Measurements from ENCODE around the gene GPR180. TPM values are rescaled to one million over a fixed set of nuclear protein-coding genes. Genes with fewer than 3 reads are reported as not detected.

GPR180 gene
- total RNA-seq, 1 donor from 2014 or later, result 6.6 TPM

DNA sequence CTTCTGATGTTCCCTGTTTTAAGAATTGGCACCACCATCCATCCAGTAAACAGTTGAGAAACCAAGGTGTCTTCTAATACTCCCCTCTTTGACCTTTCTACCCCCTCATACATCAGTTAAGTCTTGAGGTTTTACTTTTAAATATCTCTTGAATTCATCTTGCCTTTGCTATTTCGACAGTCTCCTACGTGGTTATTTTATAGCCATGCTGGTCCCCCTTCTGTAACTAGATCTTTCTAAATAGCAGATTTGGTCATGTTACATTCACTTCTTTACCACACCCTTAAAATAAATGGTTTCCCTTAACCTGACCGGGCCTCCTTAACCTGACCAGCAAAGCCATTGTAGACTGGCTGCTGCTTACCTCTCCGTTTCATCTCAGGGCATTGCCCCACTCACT, 5.4 kb downstream of the GPR180 start:
- DNase-seq (ENCODE audit: low read depth, low spot score), result no peak
- Mint-ChIP-seq H3K9me3 (no peaks in the 10 kb centered on the region), H3K27me3 (ENCODE audit: low read depth) (no peaks in the 10 kb centered on the region), H3K4me3 (no peak overlapping the region), H3K36me3 (ENCODE audit: low read depth) (peaks cover 11% of the 10 kb centered on the region), H3K4me1 (peaks cover 15% of the 10 kb centered on the region), H3K27ac (ENCODE audit: unreplicated experiment) (no peak overlapping the region)
- TF ChIP-seq, protein P1, sequence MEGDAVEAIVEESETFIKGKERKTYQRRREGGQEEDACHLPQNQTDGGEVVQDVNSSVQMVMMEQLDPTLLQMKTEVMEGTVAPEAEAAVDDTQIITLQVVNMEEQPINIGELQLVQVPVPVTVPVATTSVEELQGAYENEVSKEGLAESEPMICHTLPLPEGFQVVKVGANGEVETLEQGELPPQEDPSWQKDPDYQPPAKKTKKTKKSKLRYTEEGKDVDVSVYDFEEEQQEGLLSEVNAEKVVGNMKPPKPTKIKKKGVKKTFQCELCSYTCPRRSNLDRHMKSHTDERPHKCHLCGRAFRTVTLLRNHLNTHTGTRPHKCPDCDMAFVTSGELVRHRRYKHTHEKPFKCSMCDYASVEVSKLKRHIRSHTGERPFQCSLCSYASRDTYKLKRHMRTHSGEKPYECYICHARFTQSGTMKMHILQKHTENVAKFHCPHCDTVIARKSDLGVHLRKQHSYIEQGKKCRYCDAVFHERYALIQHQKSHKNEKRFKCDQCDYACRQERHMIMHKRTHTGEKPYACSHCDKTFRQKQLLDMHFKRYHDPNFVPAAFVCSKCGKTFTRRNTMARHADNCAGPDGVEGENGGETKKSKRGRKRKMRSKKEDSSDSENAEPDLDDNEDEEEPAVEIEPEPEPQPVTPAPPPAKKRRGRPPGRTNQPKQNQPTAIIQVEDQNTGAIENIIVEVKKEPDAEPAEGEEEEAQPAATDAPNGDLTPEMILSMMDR (conservative IDR thresholded peaks at IDR 0.05), result no peak

DNA sequence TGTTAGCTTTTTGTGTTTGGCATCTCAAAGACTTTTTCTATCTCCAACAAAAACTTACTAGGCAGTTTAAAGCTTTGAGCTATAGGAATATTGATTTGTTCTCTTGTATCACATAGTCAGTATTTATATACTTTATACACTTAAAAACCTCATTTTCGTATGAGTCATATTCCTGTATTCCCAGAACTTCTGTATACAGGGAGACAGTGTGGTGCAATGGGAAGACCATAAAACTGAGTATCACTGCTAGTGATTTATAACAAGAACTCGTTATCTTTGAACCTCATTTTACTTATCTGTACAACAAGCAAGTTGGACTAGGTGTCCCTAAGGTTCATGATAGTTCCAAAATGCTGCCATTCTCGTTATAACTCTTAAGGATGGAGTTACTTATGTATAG, 6.3 kb downstream of the GPR180 start:
- H3K27ac Mint-ChIP-seq (ENCODE audit: unreplicated experiment), result no peak overlapping the region
- DNase-seq (ENCODE audit: low read depth, low spot score), result no peak
- TF ChIP-seq, protein P1 (conservative IDR thresholded peaks at IDR 0.05), result no peak
- peaks cover 11% of the 10 kb centered on the region for H3K36me3 Mint-ChIP-seq (ENCODE audit: low read depth)
- H3K9me3 Mint-ChIP-seq, result no peaks in the 10 kb centered on the region
- no peak overlapping the region for H3K4me3 Mint-ChIP-seq
- peaks cover 7% of the 10 kb centered on the region for H3K4me1 Mint-ChIP-seq
- H3K27me3 Mint-ChIP-seq (ENCODE audit: low read depth), result no peaks in the 10 kb centered on the region

GRCh38 chr13:94608586-94608985, 6.9 kb downstream of the GPR180 start:
- Mint-ChIP-seq H3K4me3 (no peak overlapping the region), H3K4me1 (peaks cover 3% of the 10 kb centered on the region), H3K27me3 (ENCODE audit: low read depth) (no peaks in the 10 kb centered on the region), H3K9me3 (no peaks in the 10 kb centered on the region), H3K36me3 (ENCODE audit: low read depth) (peaks cover 11% of the 10 kb centered on the region), H3K27ac (ENCODE audit: unreplicated experiment) (no peak overlapping the region)
- no peak for DNase-seq (ENCODE audit: low read depth, low spot score)
- TF ChIP-seq, protein P1 (conservative IDR thresholded peaks at IDR 0.05), result no peak

DNA sequence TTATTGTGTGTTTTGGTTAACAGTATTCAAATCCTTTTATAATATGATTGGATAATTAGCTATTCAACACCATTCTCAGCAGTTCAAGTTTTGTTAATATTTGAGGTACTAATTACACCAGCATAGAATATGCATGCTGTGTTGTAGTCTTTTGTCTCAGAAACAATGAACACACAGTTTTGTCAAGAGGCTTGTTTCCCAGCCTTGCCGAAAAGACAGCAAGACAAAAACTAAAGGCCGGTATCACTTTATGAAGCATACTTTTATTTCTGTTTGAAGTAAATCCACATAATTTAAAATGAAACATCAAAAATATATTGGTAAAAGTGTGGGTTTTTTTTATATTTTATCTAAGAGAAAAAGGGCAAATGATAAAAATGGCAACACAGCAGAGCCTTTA, 7.5 kb downstream of the GPR180 start:
- TF ChIP-seq, protein P1 (conservative IDR thresholded peaks at IDR 0.05), result no peak
- Mint-ChIP-seq H3K36me3 (ENCODE audit: low read depth) (peaks cover 11% of the 10 kb centered on the region), H3K4me3 (no peak overlapping the region), H3K4me1 (peaks cover 3% of the 10 kb centered on the region), H3K27me3 (ENCODE audit: low read depth) (no peaks in the 10 kb centered on the region), H3K27ac (ENCODE audit: unreplicated experiment) (no peak overlapping the region), H3K9me3 (no peaks in the 10 kb centered on the region)
- no peak for DNase-seq (ENCODE audit: low read depth, low spot score)

DNA sequence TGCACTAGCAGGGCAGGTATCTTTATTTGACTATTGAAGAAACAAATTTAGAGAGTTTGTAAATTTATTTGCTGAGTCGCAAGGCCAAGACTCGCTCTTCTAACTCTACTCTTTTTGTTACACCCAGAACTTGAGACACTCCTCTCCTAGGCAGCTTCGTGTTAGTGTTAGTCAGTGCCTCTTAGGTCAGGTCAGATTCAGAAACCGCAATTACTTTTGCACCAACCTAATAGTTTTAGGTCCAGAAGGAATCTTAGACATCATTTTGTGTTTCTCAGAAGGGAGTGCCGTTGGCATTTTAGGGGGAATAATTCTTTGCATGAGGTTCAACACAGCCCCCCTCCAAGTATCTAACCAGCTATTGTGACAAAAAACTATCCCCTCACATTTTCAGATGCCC, 8.8 kb downstream of the GPR180 start:
- Mint-ChIP-seq H3K4me3 (no peak overlapping the region), H3K27me3 (ENCODE audit: low read depth) (no peaks in the 10 kb centered on the region), H3K4me1 (no peaks in the 10 kb centered on the region), H3K27ac (ENCODE audit: unreplicated experiment) (no peak overlapping the region), H3K9me3 (no peaks in the 10 kb centered on the region), H3K36me3 (ENCODE audit: low read depth) (peaks cover 14% of the 10 kb centered on the region)
- DNase-seq (ENCODE audit: low read depth, low spot score), result no peak
- TF ChIP-seq, protein P1 (conservative IDR thresholded peaks at IDR 0.05), result no peak

GRCh38 chr13:94612050-94612449, 10.4 kb downstream of the GPR180 start:
- no peak overlapping the region for H3K27ac Mint-ChIP-seq (ENCODE audit: unreplicated experiment)
- TF ChIP-seq, protein P1 (conservative IDR thresholded peaks at IDR 0.05), result no peak
- no peaks in the 10 kb centered on the region for H3K9me3 Mint-ChIP-seq
- no peaks in the 10 kb centered on the region for H3K27me3 Mint-ChIP-seq (ENCODE audit: low read depth)
- no peaks in the 10 kb centered on the region for H3K4me1 Mint-ChIP-seq
- DNase-seq (ENCODE audit: low read depth, low spot score), result no peak
- peaks cover 12% of the 10 kb centered on the region for H3K36me3 Mint-ChIP-seq (ENCODE audit: low read depth)
- no peak overlapping the region for H3K4me3 Mint-ChIP-seq

All from neural crest cell (in vitro differentiated cells).